ENCODE data around the gene CRIP2.

The CRIP2 gene

DNA sequence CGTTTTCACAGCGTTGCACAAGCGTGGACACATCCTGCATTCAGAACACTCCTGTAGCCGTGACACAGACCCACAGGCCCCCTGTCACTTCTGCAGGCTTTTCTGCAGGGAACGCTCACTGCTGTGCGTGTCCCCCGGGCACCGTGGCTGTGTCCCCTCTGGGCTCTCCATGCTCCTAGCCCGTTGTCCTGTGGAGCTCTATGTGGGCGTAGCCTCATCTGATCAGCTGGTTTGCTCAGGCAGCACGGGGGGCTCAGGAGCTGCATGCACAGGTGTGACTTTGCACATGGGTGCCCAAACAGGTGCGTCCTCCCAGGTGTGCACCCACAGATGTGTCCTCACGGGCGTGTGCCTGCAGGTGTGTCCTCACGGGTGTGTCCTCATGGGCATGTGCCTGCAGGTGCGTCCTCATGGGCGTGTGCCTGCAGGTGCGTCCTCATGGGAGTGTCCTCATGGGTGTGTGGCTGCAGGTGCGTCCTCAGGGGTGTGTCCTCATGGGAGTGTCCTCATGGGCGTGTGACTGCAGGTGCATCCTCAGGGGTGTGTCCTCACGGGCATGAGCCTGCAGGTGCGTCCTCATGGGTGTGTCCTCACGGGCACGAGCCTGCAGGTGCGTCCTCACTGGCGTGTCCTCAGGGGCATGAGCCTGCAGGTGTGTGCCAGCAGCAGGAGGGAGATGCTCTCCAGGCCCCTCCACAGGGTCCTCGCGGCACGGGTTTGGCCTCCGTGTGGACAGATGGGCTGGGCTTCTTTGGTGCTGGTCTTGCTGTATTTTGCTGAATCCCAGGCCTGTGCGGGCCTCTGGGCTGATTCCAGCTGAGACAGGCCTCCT, 37.5 kb upstream of the CRIP2 start:
- Mint-ChIP-seq H3K4me3 (no peak overlapping the region), H3K36me3 (ENCODE audit: insufficient read depth) (peaks cover 7% of the 10 kb centered on the region), H3K9me3 (no peaks in the 10 kb centered on the region), H3K27ac (ENCODE audit: low read depth) (no peak overlapping the region), H3K4me1 (peaks cover 20% of the 10 kb centered on the region), H3K27me3 (no peaks in the 10 kb centered on the region)
- DNase-seq (ENCODE audit: low spot score in 2 of 2) (no peak), ATAC-seq (replicated peaks; ENCODE audit: extremely low read depth, poor library complexity, severe bottlenecking) (no peak)

DNA sequence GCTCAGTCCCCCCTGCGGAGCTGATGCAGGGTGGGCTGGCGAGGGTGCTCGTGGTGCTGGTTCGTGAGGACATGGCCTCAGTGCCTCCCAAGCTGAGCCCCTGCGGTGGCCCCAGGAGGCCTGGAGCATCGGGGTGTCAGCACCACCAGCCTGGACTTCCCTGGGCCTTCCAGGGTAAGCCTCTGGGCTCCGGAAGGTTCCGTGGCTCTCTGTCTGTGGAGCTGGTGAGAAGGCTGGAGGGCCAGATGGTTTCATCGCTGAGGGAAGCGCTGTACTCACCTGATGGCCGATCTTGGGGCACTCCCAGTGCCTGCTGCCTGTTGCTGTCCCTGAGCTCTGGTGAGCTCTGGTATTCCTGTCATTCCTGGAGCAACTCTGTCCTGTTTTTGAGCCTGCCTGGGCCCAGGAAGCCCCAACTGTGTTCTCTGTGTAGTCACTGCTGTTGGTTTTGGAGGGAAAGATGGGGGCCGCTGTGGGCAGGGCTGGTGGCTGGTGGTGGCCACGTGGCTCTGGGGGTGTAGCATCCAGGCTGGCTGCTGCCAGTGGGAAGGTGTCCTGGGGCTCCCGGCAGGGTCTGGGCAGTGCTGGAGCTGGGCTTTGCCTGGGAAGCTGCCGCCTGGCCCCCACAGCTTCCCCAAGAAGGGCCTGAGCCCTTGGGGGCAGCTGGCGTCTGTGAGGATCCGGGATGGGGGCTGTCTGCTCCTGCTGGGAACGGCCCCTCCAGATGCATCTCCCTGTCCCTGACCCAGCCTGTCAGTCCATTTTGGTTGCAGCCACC, 36.7 kb upstream of the CRIP2 start:
- Mint-ChIP-seq H3K27ac (ENCODE audit: low read depth) (no peak overlapping the region), H3K27me3 (no peaks in the 10 kb centered on the region), H3K9me3 (no peaks in the 10 kb centered on the region), H3K36me3 (ENCODE audit: insufficient read depth) (peaks cover 7% of the 10 kb centered on the region), H3K4me3 (no peak overlapping the region), H3K4me1 (peaks cover 24% of the 10 kb centered on the region)
- ATAC-seq (replicated peaks; ENCODE audit: extremely low read depth, poor library complexity, severe bottlenecking) (no peak), DNase-seq (ENCODE audit: low spot score in 2 of 2) (no peak)

DNA sequence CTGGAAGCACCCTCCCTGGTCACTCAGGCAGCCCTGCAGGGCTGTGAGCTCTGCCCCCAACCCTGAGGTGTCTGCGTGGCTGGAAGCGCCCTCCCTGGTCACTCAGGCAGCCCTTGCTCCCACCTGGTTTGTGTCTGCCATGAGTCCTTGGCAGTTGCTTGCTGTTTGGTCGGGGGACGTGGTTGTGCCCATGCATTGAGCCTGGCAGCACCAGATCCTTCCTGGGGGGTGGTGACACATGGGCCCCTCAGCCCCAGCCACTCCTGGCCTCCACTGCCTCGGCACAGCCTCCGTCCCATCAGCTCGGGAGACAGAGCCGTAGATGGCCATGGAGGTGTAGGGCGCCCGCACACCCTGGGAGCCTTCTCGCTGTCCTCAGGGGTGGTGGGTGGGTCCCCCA, 35.4 kb upstream of the CRIP2 start:
- H3K27me3 Mint-ChIP-seq = no peaks in the 10 kb centered on the region
- ATAC-seq (replicated peaks; ENCODE audit: extremely low read depth, poor library complexity, severe bottlenecking) = no peak
- peaks cover 10% of the 10 kb centered on the region for H3K36me3 Mint-ChIP-seq (ENCODE audit: insufficient read depth)
- H3K4me1 Mint-ChIP-seq = peaks cover 24% of the 10 kb centered on the region
- H3K27ac Mint-ChIP-seq (ENCODE audit: low read depth) = no peak overlapping the region
- no peak for DNase-seq (ENCODE audit: low spot score in 2 of 2)
- no peaks in the 10 kb centered on the region for H3K9me3 Mint-ChIP-seq
- no peak overlapping the region for H3K4me3 Mint-ChIP-seq

DNA sequence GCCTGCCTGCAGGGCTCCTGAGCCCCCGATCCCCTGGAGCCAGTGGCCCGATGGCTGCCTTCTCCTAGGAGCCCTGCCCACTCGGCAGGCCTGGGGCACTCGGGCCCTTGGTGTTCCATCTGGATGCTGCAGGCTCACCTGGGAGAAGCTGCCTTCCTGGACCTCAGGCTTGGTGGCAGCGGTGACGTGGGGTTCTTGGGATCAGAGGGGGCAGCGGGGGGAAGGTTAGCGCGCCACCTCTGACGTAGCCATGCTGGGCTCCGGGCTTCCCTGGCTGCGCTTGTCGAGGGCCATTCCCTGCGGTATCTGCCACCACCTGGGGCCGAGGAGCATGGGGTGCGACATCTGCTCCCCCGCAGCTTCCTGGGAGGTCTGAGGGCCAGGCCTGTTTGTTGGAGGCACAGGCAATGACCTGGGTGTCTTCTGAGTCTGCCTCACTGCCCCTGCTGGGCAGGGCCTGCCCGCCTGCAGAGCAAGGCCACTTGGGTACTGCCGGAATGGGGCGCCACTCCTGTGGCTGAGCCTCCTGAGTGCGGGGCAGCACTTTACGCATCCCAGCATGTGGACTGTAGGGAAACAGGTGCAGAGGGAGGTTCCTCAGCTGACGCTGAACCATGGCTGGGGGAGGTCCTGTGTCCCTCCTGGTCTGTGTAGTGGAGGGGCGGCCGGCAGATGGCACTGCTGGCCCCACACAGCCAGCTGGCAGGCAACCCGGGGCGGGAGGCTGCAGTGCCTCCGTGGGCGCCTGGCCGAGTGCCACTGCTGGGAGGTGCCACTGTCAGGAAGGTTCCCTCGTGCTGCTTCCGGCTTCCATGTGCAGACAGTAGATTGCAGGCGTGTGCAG, 34.7 kb upstream of the CRIP2 start:
- no peak for DNase-seq (ENCODE audit: low spot score in 2 of 2)
- H3K27me3 Mint-ChIP-seq = no peaks in the 10 kb centered on the region
- ATAC-seq (replicated peaks; ENCODE audit: extremely low read depth, poor library complexity, severe bottlenecking) = no peak
- peaks cover 21% of the 10 kb centered on the region for H3K4me1 Mint-ChIP-seq
- no peaks in the 10 kb centered on the region for H3K9me3 Mint-ChIP-seq
- no peak overlapping the region for H3K27ac Mint-ChIP-seq (ENCODE audit: low read depth)
- no peak overlapping the region for H3K4me3 Mint-ChIP-seq
- H3K36me3 Mint-ChIP-seq (ENCODE audit: insufficient read depth) = peaks cover 9% of the 10 kb centered on the region

DNA sequence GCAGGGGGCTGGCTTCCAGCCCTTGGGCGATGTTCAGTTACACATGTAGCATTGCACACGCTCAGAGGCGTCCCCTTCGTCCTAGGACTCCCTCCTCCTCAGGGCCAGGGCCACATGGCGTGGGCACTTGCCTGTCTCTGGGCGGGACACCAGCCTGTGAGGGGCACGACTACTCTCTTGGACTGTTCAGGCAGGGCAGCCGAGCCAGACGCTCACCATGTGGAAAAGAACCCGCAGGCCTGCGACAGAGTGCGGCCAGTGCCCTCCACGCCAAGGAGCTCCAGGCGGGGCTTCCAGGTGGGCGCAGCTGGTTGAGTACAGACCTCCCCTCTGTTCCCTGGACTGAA, 34.1 kb upstream of the CRIP2 start:
- DNase-seq (ENCODE audit: low spot score in 2 of 2) (no peak), ATAC-seq (replicated peaks; ENCODE audit: extremely low read depth, poor library complexity, severe bottlenecking) (no peak)
- Mint-ChIP-seq H3K36me3 (ENCODE audit: insufficient read depth) (peaks cover 8% of the 10 kb centered on the region), H3K27ac (ENCODE audit: low read depth) (no peak overlapping the region), H3K4me1 (peaks cover 15% of the 10 kb centered on the region), H3K9me3 (no peaks in the 10 kb centered on the region), H3K27me3 (no peaks in the 10 kb centered on the region), H3K4me3 (no peak overlapping the region)

DNA sequence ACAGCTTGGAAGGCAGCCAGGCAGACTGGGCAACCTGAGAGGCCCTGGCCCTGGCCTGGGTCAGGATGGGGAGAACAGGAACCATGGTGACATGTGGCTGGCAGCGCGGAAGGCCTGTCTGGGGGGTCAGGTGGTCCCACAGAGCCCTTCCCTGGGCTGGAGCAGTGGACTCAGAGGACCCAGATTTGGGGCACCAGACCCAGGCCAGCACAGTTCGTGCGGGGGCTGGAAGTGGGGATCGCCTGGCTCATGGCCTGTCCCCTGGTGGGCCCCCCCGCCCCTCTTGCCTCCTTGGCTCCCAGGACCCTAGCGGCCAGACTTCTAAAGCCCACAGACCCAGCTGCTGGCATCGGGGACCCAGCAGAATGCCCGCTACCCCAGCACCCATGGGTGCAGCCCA, 33.6 kb upstream of the CRIP2 start:
- H3K36me3 Mint-ChIP-seq (ENCODE audit: insufficient read depth) = peaks cover 8% of the 10 kb centered on the region
- no peak for DNase-seq (ENCODE audit: low spot score in 2 of 2)
- peaks cover 10% of the 10 kb centered on the region for H3K4me1 Mint-ChIP-seq
- no peak for ATAC-seq (replicated peaks; ENCODE audit: extremely low read depth, poor library complexity, severe bottlenecking)
- H3K4me3 Mint-ChIP-seq = no peak overlapping the region
- H3K27ac Mint-ChIP-seq (ENCODE audit: low read depth) = no peak overlapping the region
- no peaks in the 10 kb centered on the region for H3K9me3 Mint-ChIP-seq
- no peaks in the 10 kb centered on the region for H3K27me3 Mint-ChIP-seq

DNA sequence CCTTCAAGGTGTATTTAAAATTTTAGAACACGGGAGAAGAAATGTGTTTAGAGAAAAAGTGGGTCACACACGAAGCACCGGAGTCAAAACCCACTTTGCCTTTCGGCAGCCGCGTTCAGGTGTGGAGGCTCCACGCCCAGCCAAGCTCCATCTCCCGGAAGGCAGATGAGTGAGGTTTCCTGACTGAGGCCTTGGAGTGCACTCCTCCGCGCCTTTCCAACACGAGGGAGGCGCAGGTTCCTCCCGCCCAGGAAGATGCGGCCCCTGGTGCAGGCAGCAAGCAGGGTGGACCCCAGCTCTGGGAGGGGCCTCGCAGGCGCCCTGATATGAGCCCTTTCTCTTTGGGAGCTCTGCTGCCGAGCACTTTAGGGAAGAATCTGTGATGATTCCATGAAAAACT, 32.5 kb upstream of the CRIP2 start:
- DNase-seq (ENCODE audit: low spot score in 2 of 2) (no peak), ATAC-seq (replicated peaks; ENCODE audit: extremely low read depth, poor library complexity, severe bottlenecking) (no peak)
- no peak overlapping the region for H3K4me3 Mint-ChIP-seq
- H3K27ac Mint-ChIP-seq (ENCODE audit: low read depth) = no peak overlapping the region
- no peaks in the 10 kb centered on the region for H3K9me3 Mint-ChIP-seq
- peaks cover 10% of the 10 kb centered on the region for H3K36me3 Mint-ChIP-seq (ENCODE audit: insufficient read depth)
- no peaks in the 10 kb centered on the region for H3K27me3 Mint-ChIP-seq
- H3K4me1 Mint-ChIP-seq = peaks cover 9% of the 10 kb centered on the region

DNA sequence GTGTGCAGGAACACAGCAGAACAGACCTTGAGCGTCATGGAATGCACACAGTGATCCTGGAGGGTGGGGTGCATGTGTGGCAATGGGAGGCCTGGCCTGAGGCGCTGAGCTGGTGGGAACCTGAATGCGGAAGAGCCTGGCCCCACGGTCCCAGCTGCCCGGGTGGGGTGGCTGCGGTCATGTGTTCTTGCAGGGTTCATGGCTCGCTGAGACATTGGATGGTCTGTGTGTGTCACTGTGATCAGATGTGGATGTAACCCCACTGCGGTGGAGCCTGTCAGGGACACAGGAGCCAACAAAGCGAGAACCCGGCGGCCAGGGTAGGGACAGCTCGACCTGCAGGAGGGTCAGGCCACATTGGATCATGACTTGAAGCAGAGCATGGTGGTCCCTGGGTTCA, 31.8 kb upstream of the CRIP2 start:
- Mint-ChIP-seq H3K36me3 (ENCODE audit: insufficient read depth) (peaks cover 10% of the 10 kb centered on the region), H3K4me1 (peaks cover 10% of the 10 kb centered on the region), H3K27me3 (no peaks in the 10 kb centered on the region), H3K27ac (ENCODE audit: low read depth) (no peak overlapping the region), H3K4me3 (no peak overlapping the region), H3K9me3 (no peaks in the 10 kb centered on the region)
- ATAC-seq (replicated peaks; ENCODE audit: extremely low read depth, poor library complexity, severe bottlenecking) (no peak), DNase-seq (ENCODE audit: low spot score in 2 of 2) (no peak)

DNA sequence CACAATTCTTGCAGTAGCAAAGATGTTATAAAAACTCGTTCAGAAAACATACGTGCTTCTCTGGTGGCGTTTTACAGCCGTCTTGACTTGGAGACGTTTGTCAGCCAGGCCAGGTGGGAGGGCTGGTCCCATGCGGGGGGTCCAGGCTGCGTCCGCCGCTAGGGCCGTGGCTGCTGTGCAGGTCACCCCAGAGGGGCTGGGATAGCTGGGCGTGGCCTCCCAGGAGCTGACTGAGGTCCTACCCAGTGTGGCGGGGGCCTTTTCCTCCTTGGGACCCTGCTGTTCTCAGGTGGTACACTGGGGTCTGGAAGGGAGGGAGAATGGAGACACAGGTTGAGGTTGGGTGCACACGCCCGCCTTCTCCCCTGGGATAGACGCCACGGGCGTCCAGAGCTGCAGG, 29.8 kb upstream of the CRIP2 start:
- DNase-seq (ENCODE audit: low spot score in 2 of 2) = no peak
- Mint-ChIP-seq H3K4me1 (peaks cover 19% of the 10 kb centered on the region), H3K27me3 (no peaks in the 10 kb centered on the region), H3K27ac (ENCODE audit: low read depth) (no peak overlapping the region), H3K4me3 (no peak overlapping the region), H3K36me3 (ENCODE audit: insufficient read depth) (peaks cover 10% of the 10 kb centered on the region), H3K9me3 (no peaks in the 10 kb centered on the region)
- ATAC-seq (replicated peaks; ENCODE audit: extremely low read depth, poor library complexity, severe bottlenecking) = no peak

DNA sequence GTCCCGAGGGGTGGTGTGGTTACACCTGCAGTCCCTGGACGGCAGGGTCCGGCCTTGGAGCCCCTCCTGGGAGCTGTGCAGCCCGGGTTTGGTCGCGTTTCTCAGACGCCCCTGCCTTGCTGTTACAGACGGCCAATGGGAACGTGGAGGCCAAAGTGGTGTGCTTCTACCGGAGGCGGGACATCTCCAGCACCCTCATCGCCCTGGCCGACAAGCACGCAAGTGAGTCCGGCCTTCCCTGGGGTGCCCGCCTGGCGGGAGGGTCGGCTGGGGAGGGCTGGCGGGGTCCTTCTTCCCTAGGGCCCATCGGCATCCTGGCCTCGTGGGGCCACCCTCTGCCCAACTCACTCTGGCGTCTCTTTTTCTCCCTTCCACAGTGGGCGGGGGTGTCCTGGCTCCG, 29.3 kb upstream of the CRIP2 start:
- H3K4me1 Mint-ChIP-seq = peaks cover 19% of the 10 kb centered on the region
- H3K27me3 Mint-ChIP-seq = no peaks in the 10 kb centered on the region
- no peak for DNase-seq (ENCODE audit: low spot score in 2 of 2)
- no peak overlapping the region for H3K27ac Mint-ChIP-seq (ENCODE audit: low read depth)
- H3K9me3 Mint-ChIP-seq = no peaks in the 10 kb centered on the region
- peaks cover 10% of the 10 kb centered on the region for H3K36me3 Mint-ChIP-seq (ENCODE audit: insufficient read depth)
- no peak for ATAC-seq (replicated peaks; ENCODE audit: extremely low read depth, poor library complexity, severe bottlenecking)
- H3K4me3 Mint-ChIP-seq = no peak overlapping the region

DNA sequence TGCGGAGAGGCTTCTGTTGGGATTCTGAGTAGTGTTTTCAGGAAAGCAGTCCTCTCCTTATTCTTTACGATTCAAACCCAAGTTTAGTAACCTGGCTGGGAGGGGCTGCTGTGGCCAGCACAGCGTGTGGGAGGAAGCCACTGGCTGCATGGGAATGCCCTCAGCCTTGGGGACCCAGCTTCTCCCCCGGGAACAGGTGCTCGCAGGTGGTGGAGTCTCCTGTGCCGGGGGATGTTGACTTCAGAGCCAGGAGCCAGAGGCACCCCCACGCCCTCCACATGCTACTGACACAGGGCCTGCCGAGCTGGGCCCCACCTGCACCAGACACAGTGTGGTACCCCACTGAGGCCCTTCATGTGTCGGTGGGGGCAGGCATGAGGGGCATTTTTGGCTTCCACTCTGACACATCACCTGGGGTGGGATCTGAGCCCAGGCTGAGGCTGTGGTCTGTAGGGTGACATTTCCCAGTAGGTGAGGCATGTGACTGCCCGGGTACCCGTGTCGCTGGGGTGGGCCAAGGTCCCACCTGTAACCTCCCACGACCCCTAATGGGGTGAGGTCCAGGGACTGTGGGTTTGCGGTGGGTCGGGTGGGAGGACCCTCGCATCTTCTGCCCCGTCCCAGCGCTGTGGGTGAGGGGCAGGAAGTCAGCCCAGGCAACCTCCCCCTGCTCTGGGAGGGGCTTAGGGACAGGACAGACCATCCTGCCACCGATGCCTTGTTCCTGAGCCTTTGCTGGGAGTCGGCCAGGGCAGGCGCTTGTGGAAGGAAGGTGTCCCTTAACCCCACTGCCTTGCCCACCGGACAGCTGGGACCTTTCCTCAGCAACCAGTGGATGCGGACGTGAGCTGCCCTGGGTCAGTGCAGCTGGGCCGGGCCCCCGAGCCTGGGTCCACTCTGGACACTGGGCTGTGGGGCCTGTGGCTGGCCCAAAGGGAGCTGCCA, 28.4 kb upstream of the CRIP2 start:
- Mint-ChIP-seq H3K4me1 (peaks cover 19% of the 10 kb centered on the region), H3K27ac (ENCODE audit: low read depth) (no peak overlapping the region), H3K36me3 (ENCODE audit: insufficient read depth) (peaks cover 10% of the 10 kb centered on the region), H3K27me3 (no peaks in the 10 kb centered on the region), H3K9me3 (no peaks in the 10 kb centered on the region), H3K4me3 (no peak overlapping the region)
- ATAC-seq (replicated peaks; ENCODE audit: extremely low read depth, poor library complexity, severe bottlenecking) = no peak
- DNase-seq (ENCODE audit: low spot score in 2 of 2) = no peak

DNA sequence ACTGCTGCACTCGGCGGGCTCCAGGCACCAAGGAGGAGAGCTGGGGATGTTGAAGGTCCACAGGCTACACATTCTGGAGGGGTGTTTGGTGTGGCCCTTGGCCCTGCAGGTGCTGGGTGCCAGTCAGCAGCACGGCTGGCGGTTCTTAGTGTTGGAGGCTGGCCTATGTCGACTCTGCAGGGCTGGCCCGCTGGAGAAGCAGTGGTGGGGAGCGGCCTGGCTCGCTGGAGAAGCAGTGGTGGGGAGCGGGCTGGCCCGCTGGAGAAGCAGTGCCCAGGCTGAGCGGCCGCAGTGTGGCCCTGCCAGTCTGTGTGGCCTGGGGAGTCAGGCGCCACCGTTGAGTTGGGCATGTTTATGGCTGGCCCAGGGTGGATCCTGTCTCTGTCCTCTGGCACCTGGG, 27.6 kb upstream of the CRIP2 start:
- Mint-ChIP-seq H3K36me3 (ENCODE audit: insufficient read depth) (peaks cover 5% of the 10 kb centered on the region), H3K4me1 (peaks cover 14% of the 10 kb centered on the region), H3K27me3 (no peaks in the 10 kb centered on the region), H3K27ac (ENCODE audit: low read depth) (no peak overlapping the region), H3K4me3 (no peak overlapping the region), H3K9me3 (no peaks in the 10 kb centered on the region)
- no peak for ATAC-seq (replicated peaks; ENCODE audit: extremely low read depth, poor library complexity, severe bottlenecking)
- DNase-seq (ENCODE audit: low spot score in 2 of 2) = no peak
